Ovary (tissue), 3 donors: Measurements from ENCODE around the gene SNX9.

Experiments
- CTCF ChIP-seq, 3 donors: fragments of 450-650 bp in 2 of 3; fragments of 200-600 bp in 1 of 3; IDR thresholded peaks; one replicate each; pipeline versions ENCODE4 v1.5.1 to v1.8.0; 2016 to 2022; ENCODE audit warnings: antibody characterized with exemption in 3 of 3, mild to moderate bottlenecking in 1 of 3
- EP300 ChIP-seq: sonication (generic); formaldehyde crosslinking; IDR thresholded peaks from one replicate; pipeline ENCODE4 v1.6.1; 2017; ENCODE audit warnings: antibody characterized with exemption
- POLR2A ChIP-seq: fragments of 450-650 bp; IDR thresholded peaks from one replicate; pipeline ENCODE4 v1.6.1; 2017; ENCODE audit warnings: antibody characterized with exemption, mild to moderate bottlenecking, moderate library complexity
- donor health status: DM: no; HTN: no; CAD: no.

DNA sequence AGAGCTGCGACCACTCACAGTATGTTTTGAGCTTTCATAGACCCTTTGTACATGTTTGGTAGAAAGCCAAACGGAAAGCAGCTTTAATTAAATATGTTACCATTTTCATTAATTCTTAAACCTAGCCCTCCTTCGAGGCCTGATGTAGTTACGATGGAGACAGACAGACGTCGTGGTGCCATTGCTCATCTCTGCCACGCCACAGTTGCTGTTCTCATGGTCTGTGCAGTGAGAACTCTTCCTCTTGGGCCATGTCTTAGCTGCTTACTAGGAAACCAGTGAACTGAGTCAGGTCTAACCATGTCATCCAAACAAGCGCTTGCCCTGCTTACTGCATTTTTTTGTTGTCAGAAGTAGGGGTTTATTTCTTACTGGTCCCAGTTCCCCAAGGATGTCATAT, 62.8 kb downstream of the SNX9 start:
- TF ChIP-seq CTCF (IDR thresholded peaks at IDR 0.05): no peak
- no peak for TF ChIP-seq EP300
- no peak for TF ChIP-seq POLR2A
